Endothelial cell of hepatic sinusoid (primary cell): Measurements from ENCODE around the gene EIF4G1.

Experiments
- in situ Hi-C: cut with HindIII; loops from 2 replicates; pipeline ENCODE4 v1.10.0; 2017; ENCODE audit warnings: low sequenced_read_pairs

The EIF4G1 gene, protein sequence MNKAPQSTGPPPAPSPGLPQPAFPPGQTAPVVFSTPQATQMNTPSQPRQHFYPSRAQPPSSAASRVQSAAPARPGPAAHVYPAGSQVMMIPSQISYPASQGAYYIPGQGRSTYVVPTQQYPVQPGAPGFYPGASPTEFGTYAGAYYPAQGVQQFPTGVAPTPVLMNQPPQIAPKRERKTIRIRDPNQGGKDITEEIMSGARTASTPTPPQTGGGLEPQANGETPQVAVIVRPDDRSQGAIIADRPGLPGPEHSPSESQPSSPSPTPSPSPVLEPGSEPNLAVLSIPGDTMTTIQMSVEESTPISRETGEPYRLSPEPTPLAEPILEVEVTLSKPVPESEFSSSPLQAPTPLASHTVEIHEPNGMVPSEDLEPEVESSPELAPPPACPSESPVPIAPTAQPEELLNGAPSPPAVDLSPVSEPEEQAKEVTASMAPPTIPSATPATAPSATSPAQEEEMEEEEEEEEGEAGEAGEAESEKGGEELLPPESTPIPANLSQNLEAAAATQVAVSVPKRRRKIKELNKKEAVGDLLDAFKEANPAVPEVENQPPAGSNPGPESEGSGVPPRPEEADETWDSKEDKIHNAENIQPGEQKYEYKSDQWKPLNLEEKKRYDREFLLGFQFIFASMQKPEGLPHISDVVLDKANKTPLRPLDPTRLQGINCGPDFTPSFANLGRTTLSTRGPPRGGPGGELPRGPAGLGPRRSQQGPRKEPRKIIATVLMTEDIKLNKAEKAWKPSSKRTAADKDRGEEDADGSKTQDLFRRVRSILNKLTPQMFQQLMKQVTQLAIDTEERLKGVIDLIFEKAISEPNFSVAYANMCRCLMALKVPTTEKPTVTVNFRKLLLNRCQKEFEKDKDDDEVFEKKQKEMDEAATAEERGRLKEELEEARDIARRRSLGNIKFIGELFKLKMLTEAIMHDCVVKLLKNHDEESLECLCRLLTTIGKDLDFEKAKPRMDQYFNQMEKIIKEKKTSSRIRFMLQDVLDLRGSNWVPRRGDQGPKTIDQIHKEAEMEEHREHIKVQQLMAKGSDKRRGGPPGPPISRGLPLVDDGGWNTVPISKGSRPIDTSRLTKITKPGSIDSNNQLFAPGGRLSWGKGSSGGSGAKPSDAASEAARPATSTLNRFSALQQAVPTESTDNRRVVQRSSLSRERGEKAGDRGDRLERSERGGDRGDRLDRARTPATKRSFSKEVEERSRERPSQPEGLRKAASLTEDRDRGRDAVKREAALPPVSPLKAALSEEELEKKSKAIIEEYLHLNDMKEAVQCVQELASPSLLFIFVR (N-terminal part only)

DNA sequence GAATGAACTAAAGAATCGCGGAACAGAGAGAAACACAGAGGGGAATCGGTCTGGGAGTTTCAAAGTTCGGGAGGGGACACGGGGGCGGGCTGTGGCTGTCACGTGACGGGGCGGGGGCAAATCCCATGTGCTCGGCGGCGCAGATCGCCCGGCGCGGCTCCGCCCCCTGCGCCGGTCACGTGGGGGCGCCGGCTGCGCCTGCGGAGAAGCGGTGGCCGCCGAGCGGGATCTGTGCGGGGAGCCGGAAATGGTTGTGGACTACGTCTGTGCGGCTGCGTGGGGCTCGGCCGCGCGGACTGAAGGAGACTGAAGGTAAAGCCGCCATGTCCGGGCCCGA is at the start of gene EIF4G1:
Gene EIF4G1, plus strand, starts transcription at position 244 of the 337 bp plus-strand sequence. CDS start 1,191 bp downstream, outside the sequence.
- in situ Hi-C loops: no loop called here

- in situ Hi-C loops: loop anchor here (5.0 kb wide), 2 partner anchors 40 to 50 kb away; partner anchors contain the start of gene VWA5B2
Measured at GRCh38 chr3:184267249-184267648, 47.2 kb upstream of the EIF4G1 start.

DNA sequence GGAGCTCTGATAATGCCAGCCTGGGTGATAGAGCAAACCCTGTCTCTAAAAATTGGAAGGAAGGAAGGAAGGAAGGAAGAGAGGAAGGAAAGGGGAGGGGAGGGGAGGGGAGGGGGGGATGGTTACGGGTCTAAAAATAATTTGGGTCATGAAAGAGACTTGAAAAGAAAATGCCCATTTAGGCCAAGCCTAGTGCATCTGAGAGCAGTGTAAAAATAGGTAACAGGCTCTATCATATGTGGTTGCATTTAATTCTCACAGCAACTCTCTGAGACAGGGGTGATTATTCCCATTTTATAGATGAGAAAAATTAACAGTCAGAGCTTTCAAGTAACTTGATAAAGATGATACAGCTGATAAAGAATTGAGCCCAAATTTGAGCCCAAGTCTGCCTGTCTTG is 42.1 kb upstream of the EIF4G1 start:
- in situ Hi-C loops: no loop called here

DNA sequence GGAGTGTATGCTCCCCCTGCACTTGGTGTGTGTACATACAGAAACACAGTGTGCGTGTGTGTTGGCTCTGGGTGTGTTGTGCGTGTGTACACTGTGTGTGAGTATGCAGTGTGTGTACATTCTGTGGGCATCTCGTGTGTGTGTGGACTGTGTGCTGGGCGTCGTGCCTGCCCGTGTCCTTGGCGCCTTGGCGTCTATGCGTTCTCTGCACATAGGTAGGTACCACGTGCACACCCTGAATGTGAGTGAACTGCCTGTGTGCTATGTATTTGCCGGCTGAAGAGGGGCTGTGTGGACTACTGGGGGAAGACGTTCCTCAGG is 39.1 kb upstream of the EIF4G1 start:
- in situ Hi-C loops: no loop called here

GRCh38 chr3:184275961-184276910 is 38.2 kb upstream of the EIF4G1 start, which contains the start of gene ECE2:
Gene ECE2, plus strand, starts transcription at chr3:184276022. Its CDS starts 132 bp downstream, at chr3:184276154.
- in situ Hi-C loops: no loop called here

- in situ Hi-C loops: no loop called here
Measured at GRCh38 chr3:184277366-184277765, 37.0 kb upstream of the EIF4G1 start.

GRCh38 chr3:184282941-184283340 is 31.5 kb upstream of the EIF4G1 start:
- in situ Hi-C loops: no loop called here

- in situ Hi-C loops: no loop called here
Measured at GRCh38 chr3:184283681-184284080, 30.7 kb upstream of the EIF4G1 start.

DNA sequence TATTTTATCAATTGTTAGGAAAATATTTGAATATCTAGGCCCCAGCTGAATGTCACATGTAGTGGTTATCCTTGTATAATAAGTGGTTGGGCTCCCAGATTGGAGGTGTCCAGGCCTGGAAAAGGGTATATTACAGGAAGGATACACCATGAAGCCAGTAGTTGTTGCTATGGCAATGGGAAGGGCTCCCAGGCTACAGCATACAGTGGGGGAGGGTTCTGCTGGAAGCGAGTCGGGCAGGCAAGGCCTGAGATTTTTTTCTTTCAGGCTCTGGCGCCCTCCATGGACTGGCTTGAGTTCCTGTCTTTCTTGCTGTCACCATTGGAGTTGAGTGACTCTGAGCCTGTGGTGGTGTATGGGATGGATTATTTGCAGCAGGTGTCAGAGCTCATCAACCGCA is 29.7 kb upstream of the EIF4G1 start:
- in situ Hi-C loops: no loop called here

- in situ Hi-C loops: no loop called here
Measured at GRCh38 chr3:184289426-184289938, 24.9 kb upstream of the EIF4G1 start.

DNA sequence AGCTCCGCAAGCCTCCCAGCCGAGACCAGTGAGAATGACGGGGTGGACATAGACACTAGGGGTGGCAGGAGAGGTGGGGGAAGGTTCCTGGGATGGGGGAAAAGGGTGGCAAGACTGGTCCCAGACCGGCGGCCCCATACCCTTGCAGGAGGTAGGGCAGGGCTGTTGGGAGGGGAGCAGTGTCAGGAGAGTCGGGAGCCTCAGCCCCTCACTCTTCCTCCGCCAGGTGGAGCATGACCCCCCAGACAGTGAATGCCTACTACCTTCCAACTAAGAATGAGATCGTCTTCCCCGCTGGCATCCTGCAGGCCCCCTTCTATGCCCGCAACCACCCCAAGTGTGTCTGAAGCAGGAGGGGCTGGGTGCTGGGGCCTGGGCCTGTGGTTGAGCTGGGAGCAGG is 24.1 kb upstream of the EIF4G1 start:
- in situ Hi-C loops: no loop called here

DNA sequence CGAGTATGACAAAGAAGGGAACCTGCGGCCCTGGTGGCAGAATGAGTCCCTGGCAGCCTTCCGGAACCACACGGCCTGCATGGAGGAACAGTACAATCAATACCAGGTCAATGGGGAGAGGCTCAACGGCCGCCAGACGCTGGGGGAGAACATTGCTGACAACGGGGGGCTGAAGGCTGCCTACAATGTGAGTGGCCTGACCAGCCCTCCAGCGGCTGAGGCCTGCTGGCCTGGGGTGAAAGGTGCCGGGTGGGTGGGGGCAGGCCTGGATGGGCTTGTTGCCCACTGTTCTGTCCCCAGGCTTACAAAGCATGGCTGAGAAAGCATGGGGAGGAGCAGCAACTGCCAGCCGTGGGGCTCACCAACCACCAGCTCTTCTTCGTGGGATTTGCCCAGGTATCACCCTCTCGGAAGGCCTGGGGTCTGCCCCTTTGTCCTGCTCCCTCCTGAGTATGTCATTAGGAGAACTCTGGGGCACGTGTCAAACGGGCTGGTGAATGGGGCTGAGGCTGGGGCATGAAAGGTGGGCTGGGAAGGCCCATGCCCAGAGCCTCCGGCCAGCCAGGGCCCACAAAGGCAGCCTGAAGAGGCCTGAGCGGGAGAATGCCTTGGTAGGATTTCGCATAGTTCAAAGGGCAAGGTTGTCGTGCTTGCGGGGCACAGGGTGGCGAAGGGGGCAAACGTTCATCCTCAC is 23.2 kb upstream of the EIF4G1 start:
- in situ Hi-C loops: no loop called here

DNA sequence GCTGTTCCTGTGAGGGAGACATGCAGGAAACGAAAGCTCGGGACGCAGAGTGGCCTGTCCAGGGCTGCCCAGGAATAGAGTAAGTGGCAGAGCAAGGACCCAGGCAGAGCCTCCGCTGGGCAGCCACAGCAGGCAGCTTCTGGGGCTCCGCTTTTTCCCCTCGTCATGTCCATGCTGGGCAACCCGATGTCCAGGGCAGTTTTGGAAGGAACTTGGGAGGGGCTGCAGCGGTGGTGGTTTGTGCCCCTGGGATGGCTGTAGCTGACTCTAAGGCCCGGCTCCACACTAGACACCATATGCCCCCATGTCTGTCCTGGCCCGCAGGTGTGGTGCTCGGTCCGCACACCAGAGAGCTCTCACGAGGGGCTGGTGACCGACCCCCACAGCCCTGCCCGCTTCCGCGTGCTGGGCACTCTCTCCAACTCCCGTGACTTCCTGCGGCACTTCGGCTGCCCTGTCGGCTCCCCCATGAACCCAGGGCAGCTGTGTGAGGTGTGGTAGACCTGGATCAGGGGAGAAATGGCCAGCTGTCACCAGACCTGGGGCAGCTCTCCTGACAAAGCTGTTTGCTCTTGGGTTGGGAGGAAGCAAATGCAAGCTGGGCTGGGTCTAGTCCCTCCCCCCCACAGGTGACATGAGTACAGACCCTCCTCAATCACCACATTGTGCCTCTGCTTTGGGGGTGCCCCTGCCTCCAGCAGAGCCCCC is 22.5 kb upstream of the EIF4G1 start:
- in situ Hi-C loops: no loop called here

DNA sequence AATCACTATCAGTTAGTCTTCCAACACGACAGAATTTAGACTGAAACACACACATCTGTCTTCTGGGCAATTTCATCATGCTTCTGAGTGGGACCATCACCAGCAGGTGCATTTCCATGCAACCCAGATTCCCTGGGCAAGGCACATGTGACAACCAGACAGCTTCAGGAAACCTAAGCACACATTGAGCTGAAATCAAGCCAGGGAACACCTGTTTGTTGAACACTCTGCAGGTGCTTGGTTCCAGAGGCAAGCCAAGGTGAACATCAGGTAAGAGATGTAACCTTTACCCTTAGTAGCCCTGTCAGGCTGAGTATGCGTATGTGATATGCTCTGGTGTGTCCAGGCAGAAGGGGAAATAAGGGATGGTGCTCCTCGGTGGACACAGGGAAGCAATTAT is 18.6 kb upstream of the EIF4G1 start:
- in situ Hi-C loops: no loop called here

- in situ Hi-C loops: no loop called here
Measured at GRCh38 chr3:184296616-184297015, 17.8 kb upstream of the EIF4G1 start.

DNA sequence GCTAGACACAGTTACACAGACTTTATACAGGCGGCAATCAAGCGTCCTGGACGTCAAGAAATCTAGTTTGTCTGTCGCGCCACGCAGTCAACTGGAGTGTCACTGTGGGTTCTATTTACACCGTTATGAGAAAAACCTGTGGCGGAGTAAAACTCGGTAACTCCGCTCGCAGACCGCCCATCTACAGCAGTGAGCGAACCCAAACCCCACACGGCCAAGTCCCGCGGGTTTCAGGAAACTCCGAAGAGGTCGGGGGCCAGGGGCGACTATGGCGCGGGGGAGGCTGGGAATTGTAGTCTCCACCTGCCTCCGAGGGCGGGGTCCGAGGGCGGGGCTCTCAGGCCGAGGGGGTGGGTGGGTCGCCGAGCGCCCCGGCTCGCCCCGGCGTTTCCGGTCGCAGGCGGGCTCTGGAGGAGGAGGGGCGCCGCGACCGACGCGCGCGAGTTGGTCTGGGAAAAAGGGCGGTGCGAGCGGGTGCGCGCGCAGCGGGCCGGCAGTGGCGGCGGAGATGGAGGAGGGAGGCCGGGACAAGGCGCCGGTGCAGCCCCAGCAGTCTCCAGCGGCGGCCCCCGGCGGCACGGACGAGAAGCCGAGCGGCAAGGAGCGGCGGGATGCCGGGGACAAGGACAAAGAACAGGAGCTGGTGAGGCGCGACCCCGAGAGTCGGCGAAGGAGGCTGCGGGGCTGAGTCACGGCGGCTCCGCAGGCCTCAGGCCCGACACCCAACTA is 15.5 kb upstream of the EIF4G1 start, which contains the start of gene PSMD2:
Gene PSMD2, plus strand, starts transcription at position 483 of the 729 bp plus-strand sequence. Its CDS starts 26 bp downstream, at position 509.
- in situ Hi-C loops: no loop called here

DNA sequence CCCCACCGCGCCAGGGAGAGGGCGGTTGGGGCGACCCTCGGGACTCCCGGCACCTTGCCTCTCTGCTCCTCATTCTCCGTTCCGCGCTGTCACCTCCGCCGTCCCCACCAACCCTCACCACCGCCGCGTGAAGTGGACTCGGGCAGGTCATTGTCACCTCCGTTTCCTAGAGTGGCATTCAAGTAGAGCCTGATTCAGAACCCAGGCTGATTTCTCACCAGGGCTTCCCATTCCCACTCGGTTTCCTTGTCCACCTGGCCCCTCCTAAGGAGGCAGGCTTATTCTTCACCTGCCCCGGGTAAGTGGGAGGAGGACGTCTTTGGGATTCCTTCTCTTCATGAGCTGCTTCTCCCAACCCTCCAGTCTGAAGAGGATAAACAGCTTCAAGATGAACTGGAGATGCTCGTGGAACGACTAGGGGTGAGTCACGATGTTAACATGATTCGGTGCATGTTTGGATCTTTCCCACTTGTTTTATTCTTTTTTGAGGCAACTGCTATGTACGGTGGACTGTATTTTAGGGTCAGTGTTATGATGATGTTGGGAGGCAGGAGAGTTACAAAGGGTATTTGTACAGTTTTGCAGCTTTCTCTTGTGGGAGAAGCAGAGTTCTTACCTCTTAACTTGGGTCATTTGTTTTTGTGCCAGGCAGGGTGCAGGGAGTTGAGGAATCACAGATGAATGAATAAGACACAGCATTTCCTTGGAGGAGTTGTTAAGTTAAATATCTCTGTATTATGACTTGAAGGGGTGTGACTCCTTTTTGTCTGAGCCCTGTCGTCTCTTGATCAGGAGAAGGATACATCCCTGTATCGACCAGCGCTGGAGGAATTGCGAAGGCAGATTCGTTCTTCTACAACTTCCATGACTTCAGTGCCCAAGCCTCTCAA is 14.7 kb upstream of the EIF4G1 start:
- in situ Hi-C loops: no loop called here
